ENCODE measurements around the gene NREP.

The NREP gene

GRCh38 chr5:111699976-111700375 is 57.0 kb downstream of the NREP start:
- Histone ChIP-seq H3K4me1 (ENCODE audit: control insufficient read depth, insufficient read depth, low read length) (peaks cover 15% of the 10 kb centered on the region), H3K9ac (ENCODE audit: low read length) (no peak overlapping the region), H3K4me3 (ENCODE audit: low read length) (no peak overlapping the region), H3K9me3 (ENCODE audit: control insufficient read depth, low read length) (no peaks in the 10 kb centered on the region), H3K27me3 (ENCODE audit: control insufficient read depth, insufficient read depth, low read length) (no peaks in the 10 kb centered on the region), H3K36me3 (ENCODE audit: control insufficient read depth, insufficient read depth, low read length) (no peaks in the 10 kb centered on the region)

GRCh38 chr5:111699324-111699723 is 57.7 kb downstream of the NREP start:
- Histone ChIP-seq H3K36me3 (ENCODE audit: control insufficient read depth, insufficient read depth, low read length) (no peaks in the 10 kb centered on the region), H3K4me1 (ENCODE audit: control insufficient read depth, insufficient read depth, low read length) (peaks cover 15% of the 10 kb centered on the region), H3K9me3 (ENCODE audit: control insufficient read depth, low read length) (no peaks in the 10 kb centered on the region), H3K4me3 (ENCODE audit: low read length) (no peak overlapping the region), H3K27me3 (ENCODE audit: control insufficient read depth, insufficient read depth, low read length) (no peaks in the 10 kb centered on the region), H3K9ac (ENCODE audit: low read length) (no peak overlapping the region)

GRCh38 chr5:111697881-111698757 is 58.9 kb downstream of the NREP start:
- H3K4me1 ChIP-seq (ENCODE audit: control insufficient read depth, insufficient read depth, low read length) = peaks cover 15% of the 10 kb centered on the region
- no peak overlapping the region for H3K4me3 ChIP-seq (ENCODE audit: low read length)
- H3K36me3 ChIP-seq (ENCODE audit: control insufficient read depth, insufficient read depth, low read length) = no peaks in the 10 kb centered on the region
- H3K9ac ChIP-seq (ENCODE audit: low read length) = no peak overlapping the region
- no peaks in the 10 kb centered on the region for H3K9me3 ChIP-seq (ENCODE audit: control insufficient read depth, low read length)
- H3K27me3 ChIP-seq (ENCODE audit: control insufficient read depth, insufficient read depth, low read length) = no peaks in the 10 kb centered on the region

GRCh38 chr5:111697215-111697614 is 59.8 kb downstream of the NREP start:
- H3K9ac ChIP-seq (ENCODE audit: low read length) = no peak overlapping the region
- H3K9me3 ChIP-seq (ENCODE audit: control insufficient read depth, low read length) = no peaks in the 10 kb centered on the region
- peaks cover 15% of the 10 kb centered on the region for H3K4me1 ChIP-seq (ENCODE audit: control insufficient read depth, insufficient read depth, low read length)
- no peaks in the 10 kb centered on the region for H3K27me3 ChIP-seq (ENCODE audit: control insufficient read depth, insufficient read depth, low read length)
- no peaks in the 10 kb centered on the region for H3K36me3 ChIP-seq (ENCODE audit: control insufficient read depth, insufficient read depth, low read length)
- no peak overlapping the region for H3K4me3 ChIP-seq (ENCODE audit: low read length)

- Histone ChIP-seq H3K36me3 (ENCODE audit: control insufficient read depth, insufficient read depth, low read length) (no peaks in the 10 kb centered on the region), H3K4me3 (ENCODE audit: low read length) (no peak overlapping the region), H3K9me3 (ENCODE audit: control insufficient read depth, low read length) (no peaks in the 10 kb centered on the region), H3K4me1 (ENCODE audit: control insufficient read depth, insufficient read depth, low read length) (peaks cover 15% of the 10 kb centered on the region), H3K27me3 (ENCODE audit: control insufficient read depth, insufficient read depth, low read length) (no peaks in the 10 kb centered on the region), H3K9ac (ENCODE audit: low read length) (no peak overlapping the region)
These were observed 61.0 kb downstream of the NREP start for GRCh38 chr5:111695991-111696390.

- Histone ChIP-seq H3K9me3 (ENCODE audit: control insufficient read depth, low read length) (no peaks in the 10 kb centered on the region), H3K27me3 (ENCODE audit: control insufficient read depth, insufficient read depth, low read length) (no peaks in the 10 kb centered on the region), H3K4me1 (ENCODE audit: control insufficient read depth, insufficient read depth, low read length) (peaks cover under 1% of the 10 kb centered on the region), H3K36me3 (ENCODE audit: control insufficient read depth, insufficient read depth, low read length) (no peaks in the 10 kb centered on the region), H3K4me3 (ENCODE audit: low read length) (no peak overlapping the region), H3K9ac (ENCODE audit: low read length) (no peak overlapping the region)
These were observed 62.9 kb downstream of the NREP start for GRCh38 chr5:111694133-111694532.

GRCh38 chr5:111691914-111692313 is 65.1 kb downstream of the NREP start:
- H3K4me3 ChIP-seq (ENCODE audit: low read length) = no peak overlapping the region
- H3K4me1 ChIP-seq (ENCODE audit: control insufficient read depth, insufficient read depth, low read length) = no peaks in the 10 kb centered on the region
- no peaks in the 10 kb centered on the region for H3K9me3 ChIP-seq (ENCODE audit: control insufficient read depth, low read length)
- no peaks in the 10 kb centered on the region for H3K36me3 ChIP-seq (ENCODE audit: control insufficient read depth, insufficient read depth, low read length)
- no peaks in the 10 kb centered on the region for H3K27me3 ChIP-seq (ENCODE audit: control insufficient read depth, insufficient read depth, low read length)
- H3K9ac ChIP-seq (ENCODE audit: low read length) = no peak overlapping the region

GRCh38 chr5:111691508-111691907 is 65.5 kb downstream of the NREP start:
- Histone ChIP-seq H3K4me1 (ENCODE audit: control insufficient read depth, insufficient read depth, low read length) (no peaks in the 10 kb centered on the region), H3K27me3 (ENCODE audit: control insufficient read depth, insufficient read depth, low read length) (no peaks in the 10 kb centered on the region), H3K9me3 (ENCODE audit: control insufficient read depth, low read length) (no peaks in the 10 kb centered on the region), H3K4me3 (ENCODE audit: low read length) (no peak overlapping the region), H3K9ac (ENCODE audit: low read length) (no peak overlapping the region), H3K36me3 (ENCODE audit: control insufficient read depth, insufficient read depth, low read length) (no peaks in the 10 kb centered on the region)

- Histone ChIP-seq H3K4me1 (ENCODE audit: control insufficient read depth, insufficient read depth, low read length) (no peaks in the 10 kb centered on the region), H3K4me3 (ENCODE audit: low read length) (no peak overlapping the region), H3K9me3 (ENCODE audit: control insufficient read depth, low read length) (no peaks in the 10 kb centered on the region), H3K36me3 (ENCODE audit: control insufficient read depth, insufficient read depth, low read length) (no peaks in the 10 kb centered on the region), H3K9ac (ENCODE audit: low read length) (no peak overlapping the region), H3K27me3 (ENCODE audit: control insufficient read depth, insufficient read depth, low read length) (no peaks in the 10 kb centered on the region)
These were observed 67.5 kb downstream of the NREP start for GRCh38 chr5:111689357-111689935.

GRCh38 chr5:111685969-111686368 is 71.0 kb downstream of the NREP start:
- H3K9ac ChIP-seq (ENCODE audit: low read length) = no peak overlapping the region
- H3K9me3 ChIP-seq (ENCODE audit: control insufficient read depth, low read length) = no peaks in the 10 kb centered on the region
- peaks cover 10% of the 10 kb centered on the region for H3K4me1 ChIP-seq (ENCODE audit: control insufficient read depth, insufficient read depth, low read length)
- no peaks in the 10 kb centered on the region for H3K36me3 ChIP-seq (ENCODE audit: control insufficient read depth, insufficient read depth, low read length)
- no peaks in the 10 kb centered on the region for H3K27me3 ChIP-seq (ENCODE audit: control insufficient read depth, insufficient read depth, low read length)
- H3K4me3 ChIP-seq (ENCODE audit: low read length) = no peak overlapping the region

- Histone ChIP-seq H3K4me1 (ENCODE audit: control insufficient read depth, insufficient read depth, low read length) (peaks cover 16% of the 10 kb centered on the region), H3K27me3 (ENCODE audit: control insufficient read depth, insufficient read depth, low read length) (no peaks in the 10 kb centered on the region), H3K9me3 (ENCODE audit: control insufficient read depth, low read length) (no peaks in the 10 kb centered on the region), H3K36me3 (ENCODE audit: control insufficient read depth, insufficient read depth, low read length) (no peaks in the 10 kb centered on the region), H3K9ac (ENCODE audit: low read length) (no peak overlapping the region), H3K4me3 (ENCODE audit: low read length) (no peak overlapping the region)
These were observed 74.4 kb downstream of the NREP start for GRCh38 chr5:111682641-111683040.

- Histone ChIP-seq H3K27me3 (ENCODE audit: control insufficient read depth, insufficient read depth, low read length) (no peaks in the 10 kb centered on the region), H3K4me1 (ENCODE audit: control insufficient read depth, insufficient read depth, low read length) (peaks cover 16% of the 10 kb centered on the region), H3K36me3 (ENCODE audit: control insufficient read depth, insufficient read depth, low read length) (no peaks in the 10 kb centered on the region), H3K9me3 (ENCODE audit: control insufficient read depth, low read length) (no peaks in the 10 kb centered on the region), H3K9ac (ENCODE audit: low read length) (no peak overlapping the region), H3K4me3 (ENCODE audit: low read length) (no peak overlapping the region)
These were observed 74.9 kb downstream of the NREP start for GRCh38 chr5:111682121-111682520.
